K562 (cell line): Measurements from ENCODE around the gene TNNT1. TPM values are rescaled to one million over a fixed set of nuclear protein-coding genes. Genes with fewer than 3 reads are reported as not detected.

Experiments
- ATAC-seq: fragments of 200-7000 bp; cut with Tn5 transposase; 3 replicates; pipeline ENCODE4 v1.9.1; 2020; ENCODE audit warnings: moderate library complexity
- BruUV-seq: library from RNA; stranded (reverse); fragments of 400-500 nt; replicated peaks from 2 replicates; lab custom pipeline; 2021; lab: Mats Ljungman, UMichigan
- CTCF ChIA-PET: fragments of 300-600 bp; formaldehyde crosslinking; extraction: SDS; loops from one replicate; lab custom pipeline; 2021; ENCODE audit warnings: low intra/inter-chr PET ratio; lab: Yijun Ruan, JAX
- POLR2A ChIA-PET: fragments of 300-600, 350-650 bp; sonication (Branson Sonifier 250); formaldehyde crosslinking; extraction: SDS; loops from one replicate; lab custom pipeline; 2021; ENCODE audit warnings: antibody characterized with exemption, inconsistent platforms; lab: Yijun Ruan, JAX
- DNase-seq, 4 experiments: peaks; one replicate each; pipeline versions ENCODE4 v3.0.0 to v3.0.0-alpha.2; 2011 to 2018; ENCODE audit warnings: low spot score in 3 of 4, mixed read lengths in 3 of 4; ENCODE audit errors: extremely low read depth in 1 of 4
- FAIRE-seq: peaks from 2 replicates; lab custom pipeline; 2011; peaks lifted over from hg19 to GRCh38; lab: Jason Lieb, UNC
- H2AFZ ChIP-seq: 2 replicates; pipeline ENCODE4 v1.6.0; 2011; ENCODE audit warnings: low read depth, low read length, control low read depth, inconsistent platforms
- H3K27ac ChIP-seq: fragments of 200-600 bp; 3 replicates; pipeline ENCODE4 v1.8.0; 2011; ENCODE audit warnings: low read depth, mild to moderate bottlenecking, control low read depth, inconsistent platforms, low read length, moderate library complexity, mixed read lengths; ENCODE audit errors: extremely low read depth
- H3K27me3 ChIP-seq, 2 experiments: fragments of 300-600 bp in 1 of 2; 2 replicates in 1 of 2; 3 replicates in 1 of 2; pipeline versions ENCODE4 v1.6.0 to v1.8.0; 2011; ENCODE audit warnings: inconsistent platforms in 2 of 2, low read length in 2 of 2, mild to moderate bottlenecking in 1 of 2, mixed read lengths in 1 of 2, moderate library complexity in 1 of 2; ENCODE audit not compliant: control insufficient read depth in 2 of 2, insufficient read depth in 2 of 2
- H3K36me3 ChIP-seq: fragments of 300-600 bp; 3 replicates; pipeline ENCODE4 v1.8.0; 2011; ENCODE audit warnings: mild to moderate bottlenecking, low read length, inconsistent platforms; ENCODE audit not compliant: control insufficient read depth, insufficient read depth
- H3K4me1 ChIP-seq, 2 experiments: fragments of 200-600 bp in 1 of 2; replicated peaks in 1 of 2; 2 replicates in 1 of 2; 3 replicates in 1 of 2; pipeline versions ENCODE4 v1.5.1 to v1.8.0; 2011; ENCODE audit warnings: inconsistent platforms in 2 of 2, low read length in 2 of 2, mild to moderate bottlenecking in 1 of 2, mixed read lengths in 1 of 2, moderate library complexity in 1 of 2; ENCODE audit not compliant: control insufficient read depth in 2 of 2, insufficient read depth in 2 of 2
- H3K4me2 ChIP-seq: 2 replicates; pipeline ENCODE4 v1.6.1; 2011; ENCODE audit warnings: low read length, control low read depth, inconsistent platforms, mixed read lengths; ENCODE audit not compliant: insufficient read depth
- H3K4me3 ChIP-seq: fragments of 200-600 bp; sonication (generic), shearing (Covaris generic); 2 replicates; pipeline ENCODE4 v1.5.1; 2016; ENCODE audit warnings: control low read depth, inconsistent platforms
- H3K79me2 ChIP-seq: fragments of 200-600 bp; 3 replicates; pipeline ENCODE4 v1.8.0; 2011; ENCODE audit warnings: low read length, inconsistent platforms; ENCODE audit not compliant: control insufficient read depth, insufficient read depth
- H3K9ac ChIP-seq, 2 experiments: 2 replicates each; pipeline versions ENCODE4 v1.6.0 to v1.6.1; 2011; ENCODE audit warnings: low read depth in 2 of 2, low read length in 2 of 2, control low read depth in 1 of 2, inconsistent platforms in 1 of 2, mild to moderate bottlenecking in 1 of 2, mixed read lengths in 1 of 2; ENCODE audit not compliant: insufficient read depth in 1 of 2
- H3K9me1 ChIP-seq: one replicate; pipeline ENCODE4 v1.6.0; 2011; ENCODE audit warnings: inconsistent platforms, mild to moderate bottlenecking, low read length, moderate library complexity; ENCODE audit not compliant: control insufficient read depth, insufficient read depth
- H3K9me3 ChIP-seq: replicated peaks from 2 replicates; pipeline ENCODE4 v1.5.1; 2011; ENCODE audit warnings: low read depth, low read length, inconsistent platforms; ENCODE audit not compliant: control insufficient read depth, insufficient read depth
- H4K20me1 ChIP-seq: replicated peaks from 2 replicates; pipeline ENCODE4 v1.6.1; 2011; ENCODE audit warnings: low read length, inconsistent platforms, mixed read lengths; ENCODE audit not compliant: control insufficient read depth, insufficient read depth
- DDX20 ChIP-seq: fragments of 450-650 bp; IDR thresholded peaks from 2 replicates; pipeline ENCODE4 v1.6.1; 2016; ENCODE audit warnings: missing genetic modification characterization, low read depth, mild to moderate bottlenecking, missing compliant biosample characterization, moderate library complexity
- HMGN3 ChIP-seq: IDR thresholded peaks from 2 replicates; pipeline ENCODE4 v1.6.1; 2011; ENCODE audit warnings: borderline replicate concordance, low read depth, mild to moderate bottlenecking, mixed read lengths, low read length; ENCODE audit not compliant: insufficient read length; ENCODE audit errors: extremely low read depth
- HNRNPK ChIP-seq: fragments of 200-400 bp; formaldehyde crosslinking; IDR thresholded peaks from one replicate; pipeline ENCODE4 v1.6.1; 2018; ENCODE audit warnings: mild to moderate bottlenecking, low read depth, low read length; ENCODE audit not compliant: poor library complexity, severe bottlenecking
- PCBP1 ChIP-seq: fragments of 200-400 bp; formaldehyde crosslinking; IDR thresholded peaks from 2 replicates; pipeline ENCODE4 v1.6.1; 2018; ENCODE audit warnings: mild to moderate bottlenecking, low read depth, low read length; ENCODE audit not compliant: poor library complexity, severe bottlenecking
- PCBP2 ChIP-seq: fragments of 200-400 bp; formaldehyde crosslinking; IDR thresholded peaks from 2 replicates; pipeline ENCODE4 v1.6.1; 2018; ENCODE audit warnings: low read length, low read depth, mild to moderate bottlenecking, moderate library complexity; ENCODE audit not compliant: poor library complexity, severe bottlenecking
- PREB ChIP-seq: sonication (generic); formaldehyde crosslinking; IDR thresholded peaks from 2 replicates; pipeline ENCODE4 v1.8.1; 2023; ENCODE audit warnings: mild to moderate bottlenecking, missing genetic modification reagents
- TFE3 ChIP-seq: fragments of 450-650 bp; formaldehyde crosslinking; IDR thresholded peaks from 2 replicates; pipeline ENCODE4 v1.4.0; 2020; ENCODE audit warnings: mild to moderate bottlenecking, mixed read lengths
- WGBS: fragments of 100-300 bp; shearing (Covaris generic); methylation state at CpG from one replicate; pipeline ENCODE4 v1.1.6; 2016; ENCODE audit warnings: low coverage, mixed read lengths; ENCODE audit not compliant: insufficient coverage; ENCODE audit errors: missing lambda C conversion rate; 5-methylcytosine and 5-hydroxymethylcytosine counted together
- in situ Hi-C: fragments of 300-500 bp; cut with MboI; formaldehyde crosslinking; loops from 4 replicates; pipeline ENCODE4 v1.15.0; 2018; ENCODE audit warnings: inconsistent platforms, mixed read lengths
- intact Hi-C: fragments of 100-400 bp; cut with micrococcal nuclease; formaldehyde crosslinking; loops from 2 replicates; pipeline ENCODE4 v1.14.2; 2022
- polyA plus RNA-seq, 8 experiments: library from polyadenylated mRNA; depleted of rRNA in 4 of 8; stranded (reverse) in 5 of 8; unstranded in 3 of 8; fragments of >200 nt; fragmentation: Nextera tagmentation in 2 of 8; fragmentation: Illumina TruSeq in 1 of 8; extraction: Ambion mirVana in 2 of 8; extraction: Trizol in 1 of 8; gene quantifications; 2 replicates each; pipeline versions ENCODE4 v1.2.1 to v1.2.3, GENCODE V29; 2011 to 2014; ENCODE audit warnings: inconsistent platforms in 1 of 8, missing spikeins in 1 of 8
- total RNA-seq, 7 experiments: library from RNA; depleted of rRNA in 6 of 7; stranded (reverse); fragments of >200 nt in 6 of 7; fragmentation: Illumina TruSeq in 2 of 7; extraction: Trizol in 2 of 7; gene quantifications; 2 replicates each; pipeline versions ENCODE4 v1.2.1 to v1.2.3, GENCODE V29; 2011 to 2021; ENCODE audit warnings: low replicate concordance in 1 of 7

The TNNT1 gene
- total and polyA plus RNA-seq, 9 of the 15 experiments (the other 6 are each of a cell fraction or from before 2014, with no cell fraction given): 31.8 to 390 (median 227) TPM

GRCh38 chr19:55134736-55135135 is 14.3 kb downstream of the TNNT1 start:
- POLR2A ChIA-PET: interaction anchor here (0.7 kb wide), 1 partner anchor 251 kb away, joined by 3 read pairs; the partner anchor contains the start of gene RPL28
- no peaks in the 10 kb centered on the region for H3K9me3 ChIP-seq
- no peaks in the 10 kb centered on the region for H3K79me2 ChIP-seq
- 0 out of 3 replicates have a peak overlapping the region, but pooled peaks have one; percentile 48 for H3K27ac ChIP-seq
- H3K4me2 ChIP-seq: no peak overlapping the region
- no peak overlapping the region for H3K4me3 ChIP-seq
- intact Hi-C loops (loop anchor here (1.0 kb wide), 1 partner anchor 253 kb away; no protein-coding TSS in a partner anchor), in situ Hi-C loops (loop anchor here (25.0 kb wide), 1 partner anchor 503 kb away; the partner anchor contains the start of genes CCDC106, ZNF580 and ZNF581)
- BruUV-seq: no TSS peak
- no peaks in the 10 kb centered on the region; the same call in 1 of the 2 replicates for H4K20me1 ChIP-seq
- no peak for ATAC-seq
- no peak for FAIRE-seq
- H3K9ac ChIP-seq: no peak overlapping the region
- TF ChIP-seq TFE3 (CRISPR knock-in tag): peak; percentile 79
- no peak for TF ChIP-seq DDX20
- TF ChIP-seq HNRNPK: peak; percentile 97
- TF ChIP-seq HMGN3: no peak
- TF ChIP-seq PCBP1: peak; percentile 94
- TF ChIP-seq PREB (CRISPR knock-in tag): no peak
- peak; percentile 96 for TF ChIP-seq PCBP2
- no peaks in the 10 kb centered on the region for H3K9me1 ChIP-seq
- CTCF ChIA-PET: no interaction called here
- H2AFZ ChIP-seq: no peak overlapping the region
- peaks cover 52% of the 10 kb centered on the region; the same call in 2 of the 3 replicates for H3K36me3 ChIP-seq
- H3K4me1 ChIP-seq: peaks cover 0 to 15% of the 10 kb centered on the region in 2 experiments; a peak in 2 of 5 replicates
- no peaks in the 10 kb centered on the region for H3K27me3 ChIP-seq
- no peak for DNase-seq
- WGBS: no CpG with 5 or more reads among the region's 3 CpGs
